ENCODE measurements around the gene NUCKS1. TPM values are rescaled to one million over a fixed set of nuclear protein-coding genes. Genes with fewer than 3 reads are reported as not detected.

The NUCKS1 gene
- total and polyA plus RNA-seq, 2 of the 8 experiments (the other 6 are each of a cell fraction or from before 2014, with no cell fraction given), result 126 to 461 TPM

DNA sequence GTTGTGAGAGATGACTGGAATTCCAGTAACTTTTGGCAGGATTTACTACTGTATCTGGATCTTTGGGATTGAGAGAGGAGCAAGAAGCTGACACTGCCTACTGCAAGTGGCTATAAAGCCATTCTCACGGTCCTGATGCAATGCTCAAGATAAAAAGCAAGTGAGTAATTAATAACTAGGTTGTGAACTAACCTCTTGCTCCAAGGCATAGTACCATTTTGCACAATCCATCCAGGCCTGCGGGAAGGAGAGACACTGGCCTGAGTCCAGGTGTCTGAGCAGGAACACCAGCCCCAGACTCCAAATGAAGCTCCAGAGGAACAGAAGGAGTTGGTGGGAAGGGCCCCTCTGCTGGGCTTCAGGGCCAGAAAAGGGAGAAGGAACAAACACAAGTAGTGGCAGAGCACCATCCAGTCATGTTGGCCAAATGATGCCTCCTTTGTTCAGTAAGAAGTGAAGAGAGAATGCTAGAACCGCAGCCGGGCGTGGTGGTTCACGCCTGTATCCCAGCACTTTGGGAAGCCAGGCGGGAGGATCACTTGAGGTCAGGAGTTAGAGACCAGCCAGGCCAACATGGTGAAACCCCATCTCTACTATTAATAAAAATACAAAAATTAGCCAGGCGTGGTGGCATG lies 59.7 kb downstream of the NUCKS1 start (continued):
- no peak for TF ChIP-seq TAF1 (IDR thresholded peaks at IDR 0.05; ENCODE audit: low read depth, low read length)
- no peak for TF ChIP-seq EP300 (IDR thresholded peaks at IDR 0.05; ENCODE audit: borderline replicate concordance in 1 of 2, low read depth in 2 of 2, low read length in 2 of 2)
- TF ChIP-seq HDAC2 (IDR thresholded peaks at IDR 0.05; ENCODE audit: borderline replicate concordance in 1 of 2, low read depth in 2 of 2, low read length in 2 of 2), result no peak
- no peak for TF ChIP-seq SIRT6 (IDR thresholded peaks at IDR 0.05; ENCODE audit: low read length)
- TF ChIP-seq KDM4A (IDR thresholded peaks at IDR 0.05; ENCODE audit: low read depth, low read length, severe bottlenecking), result no peak

Measured in H1 (cell line).